Measurements from ENCODE around the gene SKI. TPM values are rescaled to one million over a fixed set of nuclear protein-coding genes. Genes with fewer than 3 reads are reported as not detected.

The SKI gene
- total and polyA plus RNA-seq, 2 of the 4 experiments (the other 2 are of a cell fraction) = 2.3 to 20.1 TPM

GRCh38 chr1:2221271-2221670, 6.8 kb upstream of the SKI start:
- no peak overlapping the region for H2BK20ac ChIP-seq (ENCODE audit: low read depth, low read length)
- no peak overlapping the region for H2AK5ac ChIP-seq (ENCODE audit: low read depth, low read length)
- H3K27me3 ChIP-seq (ENCODE audit: control insufficient read depth, insufficient read depth, low read length) = no peaks in the 10 kb centered on the region
- no peak overlapping the region for H2AK9ac ChIP-seq (replicated peaks; ENCODE audit: low read depth, low read length, poor library complexity)
- H3K23ac ChIP-seq (ENCODE audit: low read depth, low read length) = no peak overlapping the region
- H2AFZ ChIP-seq (replicated peaks; ENCODE audit: low read length, poor library complexity) = no peak overlapping the region
- no peak overlapping the region for H3K14ac ChIP-seq (replicated peaks; ENCODE audit: low read depth, low read length)
- no peak overlapping the region for H3K4ac ChIP-seq (ENCODE audit: low read depth, low read length)
- H3K18ac ChIP-seq (ENCODE audit: low read depth, low read length) = no peak overlapping the region
- H4K91ac ChIP-seq (ENCODE audit: insufficient read depth, low read depth, low read length) = no peak overlapping the region
- no peak overlapping the region for H2BK120ac ChIP-seq (ENCODE audit: low read depth, low read length)
- H3K4me2 ChIP-seq (ENCODE audit: low read depth, low read length) = no peak overlapping the region
- no peak overlapping the region for H4K5ac ChIP-seq (ENCODE audit: low read depth, low read length)
- no peak for TF ChIP-seq NFE2L2 (IDR thresholded peaks at IDR 0.05; ENCODE audit: low read depth, low read length)
- no peak for TF ChIP-seq SMC3 (IDR thresholded peaks at IDR 0.05; ENCODE audit: low read depth, low read length)
- TF ChIP-seq CEBPB (IDR thresholded peaks at IDR 0.05; ENCODE audit: low read depth, low read length) = no peak
- no peak for TF ChIP-seq POLR2A (IDR thresholded peaks at IDR 0.05; ENCODE audit: low read depth, low read length)
- no peak for TF ChIP-seq MAFK (IDR thresholded peaks at IDR 0.05; ENCODE audit: low read depth, low read length)
- TF ChIP-seq RAD21 (IDR thresholded peaks at IDR 0.05; ENCODE audit: low read length) = no peak
- no peak for TF ChIP-seq USF2 (IDR thresholded peaks at IDR 0.05; ENCODE audit: low read depth, low read length)
- TF ChIP-seq ELK1 (IDR thresholded peaks at IDR 0.05; ENCODE audit: borderline replicate concordance, low read depth, low read length) = no peak
- TF ChIP-seq MXI1 (IDR thresholded peaks at IDR 0.05; ENCODE audit: borderline replicate concordance, low read depth, low read length) = no peak
- no peak for TF ChIP-seq FOS (IDR thresholded peaks at IDR 0.05; ENCODE audit: low read depth, low read length)
- no peak for TF ChIP-seq RFX5 (IDR thresholded peaks at IDR 0.05; ENCODE audit: low read depth, low read length)
- no peak for TF ChIP-seq CTCF (conservative IDR thresholded peaks at IDR 0.05; ENCODE audit: low read depth, low read length)
- TF ChIP-seq CHD1 (IDR thresholded peaks at IDR 0.05; ENCODE audit: low read depth, low read length) = no peak
- no peak for TF ChIP-seq MAZ (IDR thresholded peaks at IDR 0.05; ENCODE audit: borderline replicate concordance, low read depth, low read length)
- TF ChIP-seq RCOR1 (IDR thresholded peaks at IDR 0.05; ENCODE audit: insufficient replicate concordance, low read length) = no peak
- no peaks in the 10 kb centered on the region for H3K4me1 ChIP-seq (ENCODE audit: control insufficient read depth, insufficient read depth, low read length)
- dilution Hi-C loops (cut with HindIII; ENCODE audit: low sequenced_read_pairs, unreplicated experiment) (no loop called here), intact Hi-C loops (cut with micrococcal nuclease) (no loop called here), in situ Hi-C loops (cut with MboI; ENCODE audit: low sequenced_read_pairs) (no loop called here)
- DNase-seq (no peak), ATAC-seq (ENCODE audit: low read depth) (no peak)
- H4K8ac ChIP-seq (ENCODE audit: low read depth in 2 of 2, low read length in 2 of 2) = no peak overlapping the region
- H4K20me1 ChIP-seq (ENCODE audit: insufficient read depth, low read length) = no peaks in the 10 kb centered on the region
- no peak overlapping the region for H2BK5ac ChIP-seq (ENCODE audit: low read depth, low read length, poor library complexity, severe bottlenecking)
- no peak overlapping the region for H3K4me3 ChIP-seq (ENCODE audit: insufficient read depth, low read depth, low read length)
- H3K27ac ChIP-seq (ENCODE audit: insufficient read depth, low read length) = no peak overlapping the region
- CTCF ChIA-PET = no interaction called here
- no TSS peak for BruUV-seq (replicated peaks)
- H3K9me3 ChIP-seq (ENCODE audit: control insufficient read depth, insufficient read depth, low read length) = no peaks in the 10 kb centered on the region
- WGBS, 2 experiments (ENCODE audit: extremely low coverage in 2 of 2, insufficient read length in 1 of 2) = no CpG with 5 or more reads among the region's 3 CpGs
- no peak overlapping the region for H2BK15ac ChIP-seq (ENCODE audit: low read depth, low read length)
- no peaks in the 10 kb centered on the region for H3K36me3 ChIP-seq (ENCODE audit: control insufficient read depth, insufficient read depth, low read length)
- H3K79me1 ChIP-seq (ENCODE audit: low read depth in 1 of 2, low read length in 2 of 2) = peaks cover under 1 to 3% of the 10 kb centered on the region in 2 experiments; a peak in 3 of 4 replicates
- no peak overlapping the region for H3K56ac ChIP-seq (ENCODE audit: extremely low read depth, insufficient read depth, low read length)
- POLR2A ChIA-PET (ENCODE audit: unreplicated experiment) = no interaction called here
- H3K9ac ChIP-seq (ENCODE audit: low read depth, low read length) = no peak overlapping the region
- H3K9me1 ChIP-seq (ENCODE audit: insufficient read depth, low read length) = no peaks in the 10 kb centered on the region
